LoVo (cell line): ENCODE results near the gene POLR2A.
"Not testable (repeated sequence)": the region's sequence is repeated elsewhere in the genome, so short reads cannot be mapped to it uniquely, and the experiment has no call there.

Experiments used
- DNase-seq: peaks from one replicate; pipeline ENCODE4 v3.0.0-alpha.2; 2016; ENCODE audit warnings: low spot score

The POLR2A gene

DNA sequence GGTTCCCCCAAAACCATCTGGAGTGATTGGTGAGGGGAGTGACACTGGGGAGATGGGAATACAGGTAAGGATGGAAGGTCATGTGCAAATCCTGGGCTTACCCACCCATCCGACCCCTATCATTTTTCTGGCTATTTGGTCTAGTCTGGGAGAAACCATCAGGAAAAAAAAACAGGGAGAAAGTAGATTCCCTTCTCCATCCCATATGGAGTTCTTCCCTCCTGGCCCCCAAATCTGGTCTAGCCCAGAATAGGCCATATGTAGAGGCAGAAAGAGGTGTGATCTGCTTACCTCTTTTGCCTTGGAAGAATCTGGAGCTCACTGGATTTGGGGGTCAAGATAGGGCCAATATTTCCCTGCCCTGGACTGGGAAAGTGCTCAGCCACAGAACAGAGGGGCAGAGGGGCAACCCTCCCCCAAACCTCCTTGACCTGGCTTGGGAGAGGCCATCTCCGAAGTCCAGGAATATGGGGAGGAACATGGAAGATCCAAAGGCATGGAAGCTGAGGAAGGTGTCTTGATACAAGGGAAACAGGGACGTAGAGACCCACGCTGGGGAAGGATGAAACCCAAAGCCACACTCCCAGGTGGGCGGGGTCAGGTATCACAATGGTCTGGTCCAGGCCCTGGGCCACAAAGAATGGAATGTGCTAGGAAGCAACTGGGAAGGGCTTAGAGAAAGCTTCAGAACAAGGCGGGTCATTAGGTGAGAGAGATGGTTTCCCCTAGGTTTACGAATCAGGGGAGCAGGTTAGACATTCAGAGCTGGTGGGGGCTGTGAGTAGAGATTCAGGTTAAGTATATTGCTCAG, 23.1 kb upstream of the POLR2A start:
- DNase-seq, result no peak

DNA sequence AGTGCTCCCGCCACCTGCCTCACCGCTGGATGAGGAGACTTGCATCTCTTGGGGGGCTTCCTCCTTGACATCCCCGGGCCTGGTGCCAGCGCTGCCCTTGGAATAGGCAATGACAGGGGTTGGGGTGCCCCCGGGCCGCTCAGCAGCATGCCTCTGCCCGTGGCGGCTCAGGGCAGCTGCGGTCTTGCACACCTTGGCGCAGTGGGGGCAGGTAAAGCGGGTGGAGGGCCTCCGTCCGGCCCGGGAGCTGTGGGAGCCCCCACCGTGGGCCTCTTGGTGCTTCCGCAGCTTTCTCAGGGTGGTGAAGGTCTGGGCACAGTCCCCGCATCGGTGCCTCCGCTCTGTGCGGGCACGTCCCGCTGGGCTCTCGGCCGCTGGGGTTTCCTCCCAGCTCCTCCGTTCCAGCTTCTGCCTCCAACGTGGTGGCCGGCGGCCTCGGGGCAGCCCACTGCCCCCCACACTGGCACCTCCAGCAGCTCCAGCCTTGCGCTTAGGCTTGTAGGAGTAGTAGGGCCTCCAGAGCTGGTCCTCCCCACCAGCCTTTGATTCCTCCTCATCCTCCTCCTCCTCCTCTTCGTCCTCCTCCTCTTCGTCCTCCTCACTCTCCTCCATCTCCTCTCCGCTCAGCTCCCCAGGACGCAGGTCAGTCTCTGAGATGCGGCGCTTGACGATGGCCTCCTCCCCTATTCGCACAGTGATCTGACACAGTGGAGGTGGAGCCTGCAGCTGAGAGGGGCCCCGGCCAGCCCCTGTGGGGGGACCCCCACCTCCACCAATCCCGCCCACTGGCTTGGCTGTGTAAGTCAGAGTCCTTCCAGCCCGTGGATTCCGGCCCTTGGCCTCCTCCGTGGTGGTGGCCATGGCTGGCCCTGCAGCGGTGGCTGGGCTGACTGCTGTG, 21.4 kb upstream of the POLR2A start:
- no peak for DNase-seq

DNA sequence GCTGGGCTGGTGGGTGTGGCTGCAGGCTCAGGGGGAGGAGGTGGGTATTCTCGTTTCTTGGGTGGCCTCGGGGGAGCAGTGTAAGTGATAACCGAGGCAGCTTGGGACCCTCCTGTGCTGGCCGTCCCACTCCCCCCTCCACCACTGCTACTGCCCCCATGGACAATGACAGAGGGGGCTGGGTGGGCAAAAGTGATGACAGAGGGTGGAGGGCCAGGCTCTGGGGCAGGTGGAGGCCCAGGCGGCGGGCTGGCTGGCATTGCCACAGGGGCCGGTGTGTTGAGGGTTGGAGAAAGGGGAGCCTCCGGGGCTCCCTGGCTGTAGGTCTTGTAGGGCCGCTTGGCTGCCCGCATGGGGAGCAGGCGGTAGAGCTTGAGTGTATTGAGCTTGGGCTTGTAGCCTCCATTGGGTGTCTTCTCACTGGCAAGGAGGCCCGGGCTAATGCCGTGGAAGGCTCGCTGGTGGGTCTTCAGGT, 20.8 kb upstream of the POLR2A start:
- DNase-seq, result no peak

DNA sequence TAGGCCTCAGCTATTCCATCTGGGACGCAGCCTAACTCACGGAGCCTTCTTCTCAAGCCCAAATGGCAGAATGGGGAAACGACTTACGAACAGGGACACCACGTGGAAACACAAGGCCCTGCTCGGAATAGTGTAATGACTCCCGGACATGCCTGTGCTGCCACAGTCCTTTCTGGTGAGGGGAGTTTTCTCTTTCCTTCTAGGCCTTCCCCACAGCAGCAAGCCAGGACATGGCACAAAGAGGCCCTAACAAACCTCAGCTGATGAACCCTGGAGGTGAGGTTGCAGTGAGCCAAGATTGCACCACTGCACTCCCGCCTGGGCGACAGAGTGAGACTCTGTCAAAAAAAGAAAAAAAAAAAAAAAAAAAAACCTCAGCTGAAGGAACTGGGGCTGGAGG, 20.1 kb upstream of the POLR2A start:
- no peak for DNase-seq

DNA sequence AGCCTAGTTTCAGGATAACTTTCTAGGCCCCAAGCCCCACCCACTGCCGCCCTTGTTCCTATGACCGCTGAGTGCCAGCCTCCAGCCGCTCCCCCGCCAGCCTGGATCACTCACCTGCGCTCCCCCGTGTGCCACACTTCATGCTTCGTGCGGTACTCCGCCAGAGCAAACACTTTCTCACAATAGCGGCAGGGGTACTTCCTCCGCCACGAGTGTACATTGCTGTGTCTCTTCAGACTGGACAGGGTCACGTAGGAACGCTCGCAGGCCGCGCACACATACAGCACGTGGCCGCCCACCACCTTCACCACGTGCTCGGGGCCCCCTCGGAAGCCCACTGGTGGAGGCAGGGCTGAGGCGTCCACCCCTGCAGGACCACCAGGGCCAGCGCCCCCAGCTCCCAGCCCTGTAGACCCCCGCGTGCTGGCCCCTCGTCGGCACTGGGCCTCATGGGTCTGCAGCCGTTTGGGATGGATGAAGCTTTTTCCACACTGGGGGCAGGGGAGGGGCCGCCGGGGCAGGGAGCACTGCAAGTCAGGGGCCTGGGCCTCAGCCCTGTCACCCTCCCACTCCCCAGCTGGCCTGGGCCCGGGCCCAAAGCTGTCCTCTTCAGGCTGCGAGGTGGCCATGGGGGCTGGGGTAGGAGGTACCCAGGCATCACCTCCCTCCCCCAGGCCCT, 18.4 kb upstream of the POLR2A start:
- DNase-seq, result no peak

DNA sequence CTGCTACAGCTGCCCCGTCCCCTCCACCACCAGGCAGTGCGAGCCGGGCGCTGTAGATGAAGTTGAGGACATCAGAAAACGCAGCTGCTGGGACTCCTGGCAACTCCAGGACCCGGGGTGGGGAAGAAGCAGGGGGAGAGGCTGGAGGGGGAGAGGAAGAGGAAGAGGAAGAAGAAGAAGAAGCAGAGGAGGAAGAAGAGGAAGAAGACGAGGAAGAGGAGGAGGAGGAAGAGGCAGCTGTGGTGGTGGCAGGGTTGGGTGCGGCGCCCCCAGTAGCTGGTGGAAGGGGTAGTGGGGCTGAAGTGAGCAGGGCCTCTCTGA, 17.9 kb upstream of the POLR2A start:
- DNase-seq, result no peak

GRCh38 chr17:7466639-7467341, 17.4 kb upstream of the POLR2A start:
- DNase-seq, result no peak

GRCh38 chr17:7467498-7467897, 16.7 kb upstream of the POLR2A start:
- DNase-seq, result no peak

- no peak for DNase-seq
Measured at GRCh38 chr17:7468290-7468689, 15.9 kb upstream of the POLR2A start.

DNA sequence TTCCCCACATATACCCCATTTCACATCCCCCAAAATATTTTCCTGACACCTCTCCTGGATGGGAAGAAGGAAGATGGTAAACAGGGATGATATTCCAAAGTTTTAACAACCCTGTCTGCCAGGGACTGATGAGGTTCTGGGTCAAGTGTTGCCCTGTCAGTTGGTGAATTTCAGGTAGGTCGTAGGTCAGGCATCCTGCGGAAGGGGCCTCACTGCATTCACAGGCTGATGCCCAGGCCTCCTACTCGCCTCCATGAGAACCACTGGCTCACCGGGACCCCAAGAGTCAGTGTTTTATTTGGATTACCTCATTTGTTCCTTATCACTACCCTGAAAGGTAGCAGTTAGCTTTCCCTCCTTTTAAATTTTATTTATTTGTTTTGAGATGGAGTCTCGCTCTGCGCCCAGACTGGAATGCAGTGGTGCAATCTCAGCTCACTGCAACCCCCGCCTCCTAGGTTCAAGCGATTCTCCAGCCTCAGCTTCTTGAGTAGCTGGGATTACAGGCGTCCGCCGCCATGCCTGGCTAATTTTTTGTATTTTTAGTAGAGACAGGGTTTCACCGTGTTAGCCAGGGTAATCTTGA, 15.3 kb upstream of the POLR2A start:
- no peak for DNase-seq

DNA sequence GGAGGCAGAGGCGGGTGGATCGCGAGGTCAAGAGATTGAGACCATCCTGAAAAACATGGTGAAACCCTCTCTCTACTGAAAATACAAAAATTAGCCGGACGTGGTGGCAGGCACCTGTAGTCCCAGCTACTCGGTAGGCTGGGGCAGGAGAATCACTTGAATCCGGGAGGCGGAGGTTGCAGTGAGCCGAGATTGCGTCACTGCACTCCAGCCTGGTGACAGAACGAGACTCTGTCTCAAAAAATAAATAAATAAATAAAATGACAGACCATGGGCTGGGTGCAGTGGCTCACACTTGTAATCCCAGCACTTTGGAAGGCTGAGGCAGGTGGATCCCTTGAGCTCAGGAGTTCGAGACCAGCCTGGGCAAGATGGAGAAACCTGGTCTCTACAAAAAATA, 14.3 kb upstream of the POLR2A start:
- not testable (repeated sequence) for DNase-seq

GRCh38 chr17:7470457-7470973, 13.7 kb upstream of the POLR2A start:
- not testable (repeated sequence) for DNase-seq

GRCh38 chr17:7471729-7472128, 12.4 kb upstream of the POLR2A start:
- no peak for DNase-seq

DNA sequence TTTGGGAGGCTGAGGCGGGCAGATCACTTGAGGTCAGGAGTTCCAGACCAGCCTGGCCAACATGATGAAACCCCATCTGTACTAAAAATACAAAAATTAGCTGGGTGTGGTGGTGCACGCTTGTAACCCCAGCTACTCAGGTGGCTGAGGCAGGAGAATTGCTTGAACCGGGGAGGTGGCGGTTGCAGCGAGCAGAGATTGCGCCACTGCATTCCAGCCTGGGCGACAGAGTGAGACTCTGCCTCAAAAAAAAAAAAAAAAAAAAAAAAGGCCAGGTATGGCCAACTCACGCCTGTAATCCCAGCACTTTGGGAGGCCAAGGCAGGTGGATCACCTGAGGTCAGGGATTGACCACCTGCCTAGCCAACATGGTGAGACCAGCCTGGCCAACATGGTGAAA, 9.4 kb upstream of the POLR2A start:
- DNase-seq, result not testable (repeated sequence)

GRCh38 chr17:7475764-7476422, 8.3 kb upstream of the POLR2A start:
- DNase-seq, result no peak

DNA sequence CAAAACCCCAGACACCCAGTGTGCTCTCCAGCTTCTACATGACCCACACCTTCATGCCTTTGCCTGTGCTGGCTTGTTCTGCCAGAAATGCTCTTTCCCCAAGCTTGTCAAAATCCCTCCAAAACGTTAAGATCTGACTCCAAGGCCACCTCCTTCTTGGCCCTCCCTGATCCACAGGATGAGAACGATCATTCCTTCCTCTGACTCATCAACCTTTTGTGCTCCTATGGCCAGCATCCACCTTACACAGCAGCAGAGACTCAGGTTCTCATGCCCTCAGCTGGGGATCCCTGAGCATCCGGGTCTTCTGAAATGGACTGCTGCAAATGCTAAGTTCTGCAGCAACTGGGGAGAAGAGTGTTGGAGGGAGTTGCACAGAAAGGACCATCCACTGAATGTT, 7.7 kb upstream of the POLR2A start:
- no peak for DNase-seq

DNA sequence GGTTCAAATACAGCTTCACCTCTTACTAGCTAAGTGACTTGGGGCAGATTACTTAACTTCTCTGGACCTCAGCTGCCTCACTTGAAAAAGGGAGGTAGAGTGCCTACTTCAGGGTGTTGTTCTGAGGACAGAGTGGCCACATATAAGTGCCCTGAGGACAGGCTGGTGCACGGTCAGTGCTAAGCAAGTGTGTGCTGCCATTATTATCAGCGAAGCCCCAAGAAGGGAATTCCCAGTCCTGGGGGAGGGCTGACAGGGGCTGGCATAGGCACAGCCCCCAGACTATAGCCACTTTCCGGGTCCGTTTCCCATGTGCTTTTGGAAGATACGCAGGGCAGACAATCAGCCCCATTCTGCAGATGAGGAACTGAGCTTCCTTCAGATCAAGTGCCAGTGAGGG, 7.2 kb upstream of the POLR2A start:
- no peak for DNase-seq

GRCh38 chr17:7477392-7478275, 6.5 kb upstream of the POLR2A start:
- DNase-seq, result no peak

- DNase-seq, result no peak
Measured at GRCh38 chr17:7478276-7479212, 5.6 kb upstream of the POLR2A start.
